PC-9 (cell line): ENCODE results near the gene KLRC3. TPM values are rescaled to one million over a fixed set of nuclear protein-coding genes. Genes with fewer than 3 reads are reported as not detected.
"Not testable (repeated sequence)": the region's sequence is repeated elsewhere in the genome, so short reads cannot be mapped to it uniquely, and the experiment has no call there.

Experiments used
- BruUV-seq: library from RNA; stranded (reverse); fragments of 400-500 nt; replicated peaks from 2 replicates; lab custom pipeline; 2021; lab: Mats Ljungman, UMichigan
- CTCF ChIA-PET: fragments of 300-600 bp; sonication (Branson Sonifier 250); formaldehyde crosslinking; loops from one replicate; lab custom pipeline; 2022; ENCODE audit warnings: antibody characterized with exemption; lab: Charles Lee
- POLR2A ChIA-PET: fragments of 300-600 bp; sonication (Branson Sonifier 250); formaldehyde crosslinking; loops from one replicate; lab custom pipeline; 2022; ENCODE audit warnings: antibody characterized with exemption; ENCODE audit not compliant: unreplicated experiment; lab: Charles Lee
- DNase-seq, 2 experiments: peaks; one replicate each; pipeline versions ENCODE4 v3.0.0 to v3.0.0-alpha.2; 2015 to 2022; ENCODE audit warnings: mixed read lengths in 1 of 2
- H2AFZ ChIP-seq: fragments of 200-600 bp; sonication (generic); 2 replicates; pipeline ENCODE4 v1.8.1; 2017; ENCODE audit warnings: antibody characterized with exemption
- H3F3A ChIP-seq: fragments of 200-600 bp; sonication (generic); 2 replicates; pipeline ENCODE4 v1.8.1; 2017; ENCODE audit warnings: antibody characterized with exemption, mild to moderate bottlenecking, low read depth; ENCODE audit not compliant: insufficient read depth
- H3K27ac ChIP-seq: fragments of 200-600 bp; sonication (generic); 2 replicates; pipeline ENCODE4 v1.6.1; 2016; ENCODE audit warnings: mixed run types
- H3K27me3 ChIP-seq: fragments of 200-600 bp; sonication (generic); 2 replicates; pipeline ENCODE4 v1.6.1; 2016; ENCODE audit warnings: low read depth, mixed run types; ENCODE audit not compliant: insufficient read depth
- H3K36me3 ChIP-seq: fragments of 200-600 bp; sonication (generic); 2 replicates; pipeline ENCODE4 v1.6.1; 2016; ENCODE audit warnings: low read depth, mixed run types
- H3K4me1 ChIP-seq: fragments of 200-600 bp; sonication (generic); replicated peaks from 2 replicates; pipeline ENCODE4 v1.6.1; 2016; ENCODE audit warnings: mixed run types; ENCODE audit not compliant: insufficient read depth
- H3K4me2 ChIP-seq: fragments of 200-600 bp; sonication (generic); 2 replicates; pipeline ENCODE4 v1.6.1; 2017; ENCODE audit warnings: mixed run types
- H3K4me3 ChIP-seq: fragments of 200-600 bp; sonication (generic); 2 replicates; pipeline ENCODE4 v1.6.1; 2016; ENCODE audit warnings: mixed run types
- H3K79me2 ChIP-seq: fragments of 200-600 bp; sonication (generic); 2 replicates; pipeline ENCODE4 v1.6.1; 2017; ENCODE audit warnings: low read depth, mixed run types
- H3K9me2 ChIP-seq: fragments of 200-600 bp; sonication (generic); 2 replicates; pipeline ENCODE4 v1.8.1; 2017; ENCODE audit warnings: mild to moderate bottlenecking; ENCODE audit not compliant: insufficient read depth
- H3K9me3 ChIP-seq: fragments of 200-600 bp; sonication (generic); 2 replicates; pipeline ENCODE4 v1.8.1; 2016; ENCODE audit warnings: low read depth; ENCODE audit not compliant: insufficient read depth
- H4K20me1 ChIP-seq: fragments of 200-600 bp; sonication (generic); 2 replicates; pipeline ENCODE4 v1.8.1; 2017; ENCODE audit not compliant: insufficient read depth
- EZH2 ChIP-seq: fragments of 200-600 bp; sonication (generic); IDR thresholded peaks from 2 replicates; pipeline ENCODE4 v1.8.0; 2017; ENCODE audit warnings: antibody characterized with exemption, low read depth
- intact Hi-C: fragments of 100-400 bp; cut with micrococcal nuclease; formaldehyde crosslinking; loops from one replicate; pipeline ENCODE4 v1.10.0; 2022; ENCODE audit not compliant: unreplicated experiment
- total RNA-seq: library from RNA; stranded (reverse); gene quantifications from 2 replicates; pipeline ENCODE4 v1.2.3, GENCODE V29; 2021
- TF ChIP-seq, protein P1 (sequence below): fragments of 200-600 bp; sonication (generic); conservative IDR thresholded peaks from 2 replicates; pipeline ENCODE4 v1.6.1; 2017; ENCODE audit warnings: mixed run types, antibody characterized with exemption, mild to moderate bottlenecking, moderate library complexity

Gene KLRC3
- total RNA-seq, 1 experiment from 2014 or later, result not detected

- TF ChIP-seq, protein P1, sequence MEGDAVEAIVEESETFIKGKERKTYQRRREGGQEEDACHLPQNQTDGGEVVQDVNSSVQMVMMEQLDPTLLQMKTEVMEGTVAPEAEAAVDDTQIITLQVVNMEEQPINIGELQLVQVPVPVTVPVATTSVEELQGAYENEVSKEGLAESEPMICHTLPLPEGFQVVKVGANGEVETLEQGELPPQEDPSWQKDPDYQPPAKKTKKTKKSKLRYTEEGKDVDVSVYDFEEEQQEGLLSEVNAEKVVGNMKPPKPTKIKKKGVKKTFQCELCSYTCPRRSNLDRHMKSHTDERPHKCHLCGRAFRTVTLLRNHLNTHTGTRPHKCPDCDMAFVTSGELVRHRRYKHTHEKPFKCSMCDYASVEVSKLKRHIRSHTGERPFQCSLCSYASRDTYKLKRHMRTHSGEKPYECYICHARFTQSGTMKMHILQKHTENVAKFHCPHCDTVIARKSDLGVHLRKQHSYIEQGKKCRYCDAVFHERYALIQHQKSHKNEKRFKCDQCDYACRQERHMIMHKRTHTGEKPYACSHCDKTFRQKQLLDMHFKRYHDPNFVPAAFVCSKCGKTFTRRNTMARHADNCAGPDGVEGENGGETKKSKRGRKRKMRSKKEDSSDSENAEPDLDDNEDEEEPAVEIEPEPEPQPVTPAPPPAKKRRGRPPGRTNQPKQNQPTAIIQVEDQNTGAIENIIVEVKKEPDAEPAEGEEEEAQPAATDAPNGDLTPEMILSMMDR, result no peak
- TF ChIP-seq EZH2, result no peak
- POLR2A ChIA-PET, result interaction anchor here (0.6 to 0.8 kb wide), 2 partner anchors 28 to 31 kb away, joined by 4 to 9 read pairs; no protein-coding TSS in a partner anchor
- H3K4me2 ChIP-seq, result 0 out of 2 replicates have a peak overlapping the region, but pooled peaks have one; percentile 17
- intact Hi-C loops, result loop anchor here (1.0 kb wide), 1 partner anchor 27 kb away; no protein-coding TSS in a partner anchor
- no peak overlapping the region for H3K27ac ChIP-seq
- H3K36me3 ChIP-seq, result no peaks in the 10 kb centered on the region
- DNase-seq, result peak; percentile 79 to 85
- no peaks in the 10 kb centered on the region for H3K9me2 ChIP-seq
- BruUV-seq, result no TSS peak
- CTCF ChIA-PET, result interaction anchor here (0.7 kb wide), 1 partner anchor 468 kb away, joined by 3 read pairs; no protein-coding TSS in a partner anchor
- H3K79me2 ChIP-seq, result no peaks in the 10 kb centered on the region
- peaks cover 30% of the 10 kb centered on the region for H3K4me1 ChIP-seq
- peaks cover 22% of the 10 kb centered on the region for H3F3A ChIP-seq
- H2AFZ ChIP-seq, result no peak overlapping the region
- H4K20me1 ChIP-seq, result no peaks in the 10 kb centered on the region
- no peak overlapping the region for H3K4me3 ChIP-seq
- no peaks in the 10 kb centered on the region for H3K27me3 ChIP-seq
- H3K9me3 ChIP-seq, result 0 out of 2 replicates have a peak, but pooled peaks cover 4% of the 10 kb centered on the region
Observed at GRCh38 chr12:10392394-10392930, 27.9 kb downstream of the KLRC3 start.

DNA sequence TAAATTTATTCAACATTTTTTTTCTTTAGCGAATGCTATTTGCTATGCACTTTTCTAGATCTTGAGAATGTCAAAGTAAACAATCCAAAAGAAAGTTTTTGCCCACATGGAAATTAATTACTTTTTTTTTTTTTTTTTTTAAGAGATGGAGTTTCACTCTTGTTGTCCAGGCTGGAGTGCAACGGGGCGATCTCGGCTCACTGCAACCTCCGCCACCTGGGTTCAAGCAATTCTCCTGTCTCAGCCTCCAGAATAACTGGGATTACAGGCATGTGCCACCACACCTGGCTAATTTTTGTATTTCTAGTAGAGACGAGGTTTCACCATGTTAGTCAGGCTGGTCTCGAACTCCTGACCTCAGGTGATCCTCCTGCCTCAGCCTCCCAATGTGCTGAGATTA is 29.4 kb downstream of the KLRC3 start:
- BruUV-seq, intact Hi-C loops, H4K20me1 ChIP-seq, H3K27me3 ChIP-seq, H3K79me2 ChIP-seq, H3K4me2 ChIP-seq, H3K36me3 ChIP-seq, H3K4me3 ChIP-seq, DNase-seq, POLR2A ChIA-PET, H2AFZ ChIP-seq, H3K9me2 ChIP-seq, H3K9me3 ChIP-seq, H3K27ac ChIP-seq, CTCF ChIA-PET: not testable (repeated sequence)
- Histone ChIP-seq H3K4me1 (peaks cover 28% of the 10 kb centered on the region), H3F3A (peaks cover 20% of the 10 kb centered on the region)

DNA sequence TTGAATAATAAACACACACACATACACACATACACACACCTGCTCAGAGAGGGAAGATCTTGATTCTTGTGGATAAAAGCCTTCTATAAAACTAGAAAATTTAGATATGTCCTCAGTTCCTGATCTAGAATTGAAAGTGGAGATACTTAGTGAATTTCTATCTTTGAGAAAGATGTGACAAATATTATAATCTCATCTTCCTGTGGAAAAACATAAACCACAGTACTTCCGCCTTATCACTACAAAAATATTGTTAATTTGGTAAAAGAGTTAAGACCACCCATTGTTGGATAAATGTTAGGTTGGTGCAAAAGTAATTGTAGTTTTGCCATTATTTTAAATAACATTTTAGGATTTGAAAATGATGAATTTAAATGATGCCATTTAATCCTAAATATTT is 30.5 kb downstream of the KLRC3 start, which contains the start of gene KLRK1:
Gene KLRK1, minus strand, starts transcription at position 138 of the 400 bp plus-strand sequence. CDS start 1,231 bp downstream, outside the sequence.
- Histone ChIP-seq H3K36me3 (no peaks in the 10 kb centered on the region), H2AFZ (no peak within 1 kb of the TSS), H3K9me3 (peaks cover 1% of the 10 kb centered on the region; the same call in 1 of the 2 replicates), H3K4me1 (peaks cover 17% of the 10 kb centered on the region), H3K27ac (no peak within 1 kb of the TSS), H3K4me3 (no peak within 1 kb of the TSS), H3K4me2 (no peak within 1 kb of the TSS), H4K20me1 (no peaks in the 10 kb centered on the region), H3K9me2 (no peaks in the 10 kb centered on the region), H3K27me3 (no peaks in the 10 kb centered on the region), H3F3A (peaks cover 10% of the 10 kb centered on the region), H3K79me2 (no peaks in the 10 kb centered on the region)
- no TSS peak for BruUV-seq
- no peak for DNase-seq
- TF ChIP-seq, protein P1, result no peak
- TF ChIP-seq EZH2, result no peak
- ChIA-PET POLR2A (no interaction called here), CTCF (no interaction called here)
- intact Hi-C loops, result no loop called here
